PC-9 (cell line): Measurements from ENCODE around the gene SIPA1.

Source experiments
- EZH2 ChIP-seq: fragments of 200-600 bp; sonication (generic); IDR thresholded peaks from 2 replicates; pipeline ENCODE4 v1.8.0; 2017; ENCODE audit warnings: antibody characterized with exemption, low read depth
- TF ChIP-seq, protein P1 (sequence below): fragments of 200-600 bp; sonication (generic); conservative IDR thresholded peaks from 2 replicates; pipeline ENCODE4 v1.6.1; 2017; ENCODE audit warnings: mixed run types, antibody characterized with exemption, mild to moderate bottlenecking, moderate library complexity

DNA sequence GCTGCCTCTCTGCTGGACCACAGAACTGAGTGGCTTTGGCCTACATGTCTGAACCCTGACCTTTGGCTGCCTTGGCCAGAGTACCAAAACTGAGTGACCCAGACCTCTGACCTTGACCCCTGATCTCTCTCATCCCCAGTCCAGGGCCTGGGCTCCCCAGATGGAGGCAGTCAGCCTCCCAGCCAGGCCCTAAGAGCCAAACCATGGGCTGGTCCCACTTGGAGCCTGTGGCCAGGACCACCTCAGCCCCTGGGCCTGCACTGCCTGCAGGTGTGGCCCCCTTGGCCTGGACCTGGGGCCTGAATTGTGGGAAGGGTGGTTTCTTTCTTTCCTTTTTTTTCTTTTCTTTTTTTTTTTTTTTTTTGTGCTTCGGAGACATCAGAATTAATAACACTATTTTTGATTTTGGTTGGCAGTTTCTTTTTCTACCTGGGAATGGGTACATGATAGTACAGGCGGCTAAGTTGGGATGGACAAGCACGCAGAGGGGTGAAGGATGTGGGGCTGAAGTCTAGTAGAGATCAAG lies 806 bp upstream of the SIPA1 start:
- TF ChIP-seq, protein P1, sequence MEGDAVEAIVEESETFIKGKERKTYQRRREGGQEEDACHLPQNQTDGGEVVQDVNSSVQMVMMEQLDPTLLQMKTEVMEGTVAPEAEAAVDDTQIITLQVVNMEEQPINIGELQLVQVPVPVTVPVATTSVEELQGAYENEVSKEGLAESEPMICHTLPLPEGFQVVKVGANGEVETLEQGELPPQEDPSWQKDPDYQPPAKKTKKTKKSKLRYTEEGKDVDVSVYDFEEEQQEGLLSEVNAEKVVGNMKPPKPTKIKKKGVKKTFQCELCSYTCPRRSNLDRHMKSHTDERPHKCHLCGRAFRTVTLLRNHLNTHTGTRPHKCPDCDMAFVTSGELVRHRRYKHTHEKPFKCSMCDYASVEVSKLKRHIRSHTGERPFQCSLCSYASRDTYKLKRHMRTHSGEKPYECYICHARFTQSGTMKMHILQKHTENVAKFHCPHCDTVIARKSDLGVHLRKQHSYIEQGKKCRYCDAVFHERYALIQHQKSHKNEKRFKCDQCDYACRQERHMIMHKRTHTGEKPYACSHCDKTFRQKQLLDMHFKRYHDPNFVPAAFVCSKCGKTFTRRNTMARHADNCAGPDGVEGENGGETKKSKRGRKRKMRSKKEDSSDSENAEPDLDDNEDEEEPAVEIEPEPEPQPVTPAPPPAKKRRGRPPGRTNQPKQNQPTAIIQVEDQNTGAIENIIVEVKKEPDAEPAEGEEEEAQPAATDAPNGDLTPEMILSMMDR = no peak
- TF ChIP-seq EZH2 = no peak
